Right lobe of liver (tissue), 4 donors: ENCODE data around the gene KRTAP10-12.

Source experiments
- CTCF ChIP-seq, 4 donors: fragments of 200-600 bp in 3 of 4; fragments of 450-650 bp in 1 of 4; IDR thresholded peaks; one replicate each; pipeline versions ENCODE4 v1.5.1 to v1.8.0; 2016 to 2022; ENCODE audit warnings: antibody characterized with exemption in 4 of 4, mild to moderate bottlenecking in 2 of 4
- POLR2A ChIP-seq: fragments of 450-650 bp; IDR thresholded peaks from one replicate; pipeline ENCODE4 v1.6.1; 2017; ENCODE audit warnings: antibody characterized with exemption, mild to moderate bottlenecking
- donor health status: DM: no; HTN: no; CAD: no.
- donor health status: DM: no; HTN: no; CAD: no.
- donor health status: DM: no; HTN: yes; CAD: no.

DNA sequence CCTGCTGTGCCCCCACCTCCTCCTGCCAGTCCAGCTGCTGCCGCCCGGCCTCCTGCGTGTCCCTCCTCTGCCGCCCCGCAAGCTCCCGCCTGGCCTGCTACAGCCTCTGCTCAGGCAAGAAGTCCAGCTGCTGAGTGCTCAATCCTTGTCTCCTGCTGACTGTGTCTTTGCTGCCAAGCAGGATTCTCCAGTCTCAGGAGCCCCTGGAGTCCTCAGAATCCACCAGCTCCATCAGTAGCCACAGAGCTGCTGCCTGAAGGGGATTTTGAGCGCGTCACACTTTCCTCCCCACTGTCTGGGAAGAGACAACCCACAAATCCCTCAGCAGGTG is 49.8 kb upstream of the KRTAP10-12 start:
- no peak for TF ChIP-seq CTCF (IDR thresholded peaks at IDR 0.05)
- no peak for TF ChIP-seq POLR2A
